Smooth muscle cell of bladder (primary cell): ENCODE data around the gene GAS2L3. TPM values are rescaled to one million over a fixed set of nuclear protein-coding genes. Genes with fewer than 3 reads are reported as not detected.

Source experiments
- total RNA-seq: library from RNA; depleted of rRNA; stranded (reverse); fragments of >200 nt; gene quantifications from 2 replicates; pipeline ENCODE4 v1.2.3, GENCODE V29; 2014

GAS2L3 gene
- total RNA-seq, result 5.3 and 6.3 TPM in 2 replicates

GRCh38 chr12:100573292-100574186 lies at the start of gene GAS2L3:
Gene GAS2L3, plus strand, starts transcription at chr12:100573684. Its CDS starts 21,221 bp downstream, at chr12:100594905.

Other genes starting within 250 kb of the GAS2L3 start
- not detected in 2 replicates for gene SLC17A8, start 216.6 kb upstream of the GAS2L3 start, total RNA-seq
- 0.28 and 0.37 TPM in 2 replicates for gene NR1H4, start 99.8 kb upstream of the GAS2L3 start, total RNA-seq
- gene ANO4, start 221.1 kb downstream of the GAS2L3 start, total RNA-seq, result 0.46 and 2.4 TPM in 2 replicates